Skin of body (tissue), 2 donors: ENCODE measurements around the gene NOCT. TPM values are rescaled to one million over a fixed set of nuclear protein-coding genes. Genes with fewer than 3 reads are reported as not detected.
A peak's percentile ranks its signal among the peaks of the same experiment; 100 is the strongest.
"Not testable (repeated sequence)": the region's sequence is repeated elsewhere in the genome, so short reads cannot be mapped to it uniquely, and the experiment has no call there.

Experiments
- DNase-seq: peaks from one replicate; lab custom pipeline; 2025; lab: John Stamatoyannopoulos, UW
- total RNA-seq: library from RNA; depleted of rRNA; stranded (reverse); fragments of >200 nt; gene quantifications from one replicate; pipeline ENCODE4 v1.2.3, GENCODE V29; 2014

The NOCT gene
- total RNA-seq, 1 donor from 2014 or later: 13.5 TPM

DNA sequence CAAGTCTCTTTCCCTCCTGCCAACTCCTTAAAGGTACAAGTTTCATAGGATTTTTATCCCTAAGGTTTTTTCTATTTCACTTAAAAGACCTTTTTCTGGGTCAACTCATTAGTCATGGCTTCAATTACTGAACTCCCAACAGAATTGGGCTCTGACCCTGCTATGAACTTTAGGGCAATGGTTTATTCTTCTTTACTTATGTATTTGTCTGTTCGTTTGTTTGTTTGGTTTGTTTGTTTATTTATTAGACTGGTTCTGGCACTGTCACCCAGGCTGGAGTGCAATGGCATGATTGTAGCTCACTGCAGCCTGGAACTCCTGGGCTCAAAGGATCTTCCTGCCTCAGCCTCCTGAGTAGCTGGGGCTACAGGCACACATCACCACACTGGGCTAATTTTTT is 5.9 kb upstream of the NOCT start:
- DNase-seq: no peak

GRCh38 chr4:139011225-139011950 is 4.2 kb upstream of the NOCT start:
- no peak for DNase-seq

DNA sequence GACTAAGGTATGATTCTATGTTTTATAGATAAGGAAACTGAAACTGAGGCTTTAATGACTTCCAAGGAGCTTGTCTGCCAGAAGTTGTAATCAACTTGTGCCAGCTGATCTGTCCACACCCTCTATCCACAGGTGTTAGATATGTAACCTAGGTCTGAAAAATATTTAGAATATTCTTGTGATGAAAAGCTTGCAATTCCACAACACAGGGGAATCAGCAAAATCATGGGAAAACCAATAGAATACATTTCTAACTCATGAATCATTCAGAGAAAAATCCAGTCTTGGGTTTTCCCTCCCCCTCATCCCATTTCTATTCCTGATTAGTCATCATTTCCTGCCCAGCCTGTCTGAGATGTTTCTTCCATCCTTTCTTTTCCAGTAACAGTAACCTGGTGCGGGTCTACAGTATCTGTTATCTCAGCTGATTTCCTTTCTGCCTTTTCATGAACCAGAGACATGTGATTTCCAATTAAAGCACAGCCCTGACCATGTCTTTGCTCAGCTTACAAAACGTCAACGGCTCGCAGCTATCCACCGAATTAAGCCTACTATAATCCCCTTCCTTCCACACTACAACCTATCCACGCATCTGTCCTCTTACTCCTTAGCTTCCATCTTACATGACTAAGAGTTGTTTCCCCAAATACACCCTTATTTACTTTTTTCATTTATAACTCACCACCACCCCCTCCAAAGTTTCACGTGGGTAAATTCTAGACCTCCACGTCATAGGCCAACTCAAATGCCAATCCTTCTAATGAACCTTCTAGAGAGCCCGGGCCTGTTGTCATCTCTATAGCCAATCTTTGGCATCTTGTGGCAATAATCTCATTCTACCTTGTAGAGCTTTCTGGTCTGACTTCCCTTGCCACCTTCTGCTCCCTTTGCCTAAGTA is 961 bp upstream of the NOCT start:
- DNase-seq: peak; percentile 81

- no peak for DNase-seq
These were observed 429 bp downstream of the NOCT start for GRCh38 chr4:139015948-139016471.

- no peak for DNase-seq
These were observed 2.3 kb downstream of the NOCT start for GRCh38 chr4:139017861-139018260.

GRCh38 chr4:139018501-139018900 is 2.9 kb downstream of the NOCT start:
- no peak for DNase-seq

DNA sequence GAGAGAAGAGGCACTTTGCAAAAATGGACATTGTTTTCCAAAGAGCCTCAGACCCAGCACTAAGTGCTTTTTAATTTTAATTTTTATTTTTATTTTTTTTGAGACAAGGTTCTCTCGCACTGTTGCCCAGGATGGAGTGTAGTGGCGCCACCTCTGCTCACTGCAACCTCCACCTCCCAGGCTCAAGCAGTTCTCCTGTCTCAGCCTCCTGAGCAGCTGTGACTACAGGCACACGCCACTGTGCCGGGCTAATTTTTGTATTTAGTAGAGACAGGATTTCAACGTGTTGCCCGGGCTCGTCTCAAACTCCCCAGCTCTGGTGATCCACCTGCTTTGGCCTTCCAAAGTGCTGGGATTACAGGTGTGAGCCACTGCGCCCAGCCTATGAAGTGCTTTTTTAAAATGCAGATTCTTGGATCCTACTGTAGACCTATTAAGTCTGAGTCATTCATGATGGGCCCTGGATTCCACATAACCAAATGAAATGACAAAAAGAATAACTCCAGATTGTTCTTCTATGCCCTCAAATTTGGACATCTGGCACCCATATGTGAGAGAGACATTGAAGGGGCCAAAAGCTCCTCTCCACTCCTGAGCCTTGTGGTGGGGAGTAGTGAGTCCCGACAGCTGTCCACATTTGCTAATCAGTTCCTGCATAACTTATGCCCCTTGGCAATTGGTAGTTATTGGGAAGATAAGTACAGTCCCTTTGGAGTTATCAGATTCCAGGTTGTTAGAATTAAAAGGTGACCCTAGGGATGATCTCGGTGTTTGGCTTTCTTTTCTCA is 3.6 kb downstream of the NOCT start:
- peak; percentile 83 for DNase-seq

- no peak for DNase-seq
These were observed 4.8 kb downstream of the NOCT start for GRCh38 chr4:139020384-139020783.

DNA sequence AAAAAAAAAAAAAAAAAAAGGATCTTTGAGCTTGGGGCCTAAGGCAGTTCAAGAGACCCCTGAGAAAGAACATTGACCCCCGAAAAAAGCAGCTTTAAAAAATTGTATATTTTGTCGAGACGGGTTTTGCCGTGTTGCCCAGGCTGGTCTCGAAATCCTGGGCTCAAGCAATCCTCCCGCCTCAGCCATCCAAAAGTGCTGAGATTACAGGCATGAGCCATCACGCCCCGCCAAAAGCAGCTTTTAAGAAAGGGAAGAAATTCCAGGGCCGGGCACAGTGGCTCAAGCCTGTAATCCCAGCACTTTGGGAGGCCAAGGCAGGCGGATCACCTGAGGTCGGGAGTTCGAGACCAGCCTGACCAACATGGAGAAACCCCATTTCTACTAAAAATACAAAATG is 5.5 kb downstream of the NOCT start:
- DNase-seq: not testable (repeated sequence)

GRCh38 chr4:139022835-139023234 is 7.3 kb downstream of the NOCT start:
- no peak for DNase-seq

- DNase-seq: no peak
These were observed 9.1 kb downstream of the NOCT start for GRCh38 chr4:139024686-139025085.

- no peak for DNase-seq
These were observed 10.3 kb downstream of the NOCT start for GRCh38 chr4:139025841-139026240.

GRCh38 chr4:139027776-139028175 is 12.2 kb downstream of the NOCT start:
- no peak for DNase-seq

GRCh38 chr4:139028191-139028661 is 12.6 kb downstream of the NOCT start:
- no peak for DNase-seq

DNA sequence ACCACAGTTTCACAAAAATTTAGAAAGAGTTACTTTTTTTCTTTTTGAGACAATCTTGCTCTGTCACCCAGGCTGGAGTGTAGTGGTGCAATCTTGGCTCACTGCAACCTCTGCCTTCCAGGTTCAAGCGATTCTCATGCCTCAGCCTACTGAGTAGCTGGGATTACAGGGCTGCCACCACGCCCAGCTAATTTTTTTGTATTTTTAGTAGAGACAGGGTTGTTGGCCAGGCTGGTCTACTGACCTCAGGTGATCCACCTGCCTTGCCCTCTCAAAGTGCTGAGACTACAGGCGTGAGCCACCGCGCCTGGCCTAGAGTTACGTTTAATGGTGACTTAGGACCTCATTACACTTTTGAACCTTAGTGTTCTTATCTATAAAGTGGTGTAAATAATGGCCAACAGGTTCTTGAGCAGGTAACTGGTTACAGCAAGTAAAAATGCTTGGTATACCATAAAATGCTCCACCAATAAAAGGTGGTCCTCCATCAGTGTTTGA is 14.3 kb downstream of the NOCT start:
- DNase-seq: not testable (repeated sequence)

DNA sequence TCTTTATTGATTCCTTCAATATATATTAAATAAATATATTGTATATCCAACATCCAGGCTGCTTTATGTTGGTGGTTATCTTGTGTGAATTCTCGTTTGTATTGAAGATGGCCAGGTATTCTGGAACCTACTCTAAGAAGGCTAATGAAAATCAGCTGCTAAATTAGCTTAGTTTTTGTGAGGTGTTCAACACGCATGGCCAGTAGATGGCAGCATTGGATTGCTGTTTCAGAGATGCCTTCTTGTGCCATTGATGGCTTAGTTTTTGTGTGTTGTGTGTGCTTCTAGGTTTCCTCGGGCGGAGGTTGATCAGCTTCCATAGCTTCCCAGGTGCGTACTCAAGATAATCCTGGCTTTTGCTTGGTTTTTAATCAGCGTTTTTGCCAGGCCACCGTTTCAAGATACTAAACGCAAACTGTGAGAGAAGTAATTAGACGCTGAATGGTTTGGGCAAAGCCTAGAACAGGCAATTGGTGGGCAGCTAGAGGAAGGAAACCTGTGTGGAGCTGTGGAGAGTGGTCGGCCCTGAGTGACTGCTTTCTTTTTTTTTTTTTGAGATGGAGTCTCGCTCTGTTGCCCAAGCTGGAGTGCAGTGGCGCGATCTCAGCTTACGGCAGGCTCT is 15.1 kb downstream of the NOCT start:
- DNase-seq: peak; percentile 67

- no peak for DNase-seq
These were observed 20.1 kb downstream of the NOCT start for GRCh38 chr4:139035650-139036049.

- no peak for DNase-seq
These were observed 21.3 kb downstream of the NOCT start for GRCh38 chr4:139036885-139037284.

DNA sequence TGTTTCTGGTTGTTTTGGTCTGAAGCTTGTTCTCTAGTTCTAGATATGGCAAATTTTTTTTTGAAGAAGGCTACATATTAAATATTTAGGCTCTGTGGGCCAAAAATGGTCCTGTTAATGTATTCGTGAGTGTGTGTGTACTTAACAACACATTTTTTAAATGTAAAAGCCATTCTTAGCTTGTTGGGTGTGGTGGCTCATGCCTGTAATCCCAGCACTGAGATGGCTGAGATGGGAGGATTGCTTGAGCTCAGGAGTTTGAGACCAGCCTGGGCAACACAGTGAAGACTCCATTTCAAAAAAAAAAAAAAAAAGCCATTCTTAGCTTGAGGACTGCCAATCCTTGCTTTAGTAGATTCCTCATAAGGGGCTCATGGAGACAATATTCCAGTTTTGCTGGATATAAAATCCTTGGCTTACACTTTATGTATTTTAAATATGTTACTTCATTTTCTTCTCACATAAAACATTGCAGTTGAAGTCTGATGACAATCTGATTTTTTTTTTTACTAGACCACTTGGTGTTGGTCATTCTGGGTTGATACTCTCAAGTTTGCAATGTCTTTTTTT is 23.4 kb downstream of the NOCT start:
- DNase-seq: no peak

- no peak for DNase-seq
These were observed 27.4 kb downstream of the NOCT start for GRCh38 chr4:139042981-139043460.
